HepG2 (cell line): ENCODE data around the gene PARD3. TPM values are rescaled to one million over a fixed set of nuclear protein-coding genes. Genes with fewer than 3 reads are reported as not detected.

ENCODE experiments used
- ATAC-seq: fragments of 200-7000 bp; cut with Tn5 transposase; 3 replicates; pipeline ENCODE4 v1.9.1; 2020; ENCODE audit warnings: mild to moderate bottlenecking, moderate library complexity
- BruUV-seq: library from RNA; stranded (reverse); fragments of 400-500 nt; replicated peaks from 2 replicates; lab custom pipeline; 2021; lab: Mats Ljungman, UMichigan
- CTCF ChIA-PET: fragments of 300-600 bp; formaldehyde crosslinking; extraction: SDS; loops from one replicate; lab custom pipeline; 2021; ENCODE audit warnings: low total read pairs, inconsistent platforms, low intra/inter-chr PET ratio; lab: Yijun Ruan, JAX
- POLR2A ChIA-PET: fragments of 350-600 bp; sonication (Branson Sonifier 250); formaldehyde crosslinking; loops from one replicate; lab custom pipeline; 2020; ENCODE audit warnings: antibody characterized with exemption, inconsistent platforms; lab: Yijun Ruan, JAX
- DNase-seq: peaks from one replicate; pipeline ENCODE4 v3.0.0-alpha.2; 2015; ENCODE audit warnings: low spot score
- FAIRE-seq: peaks from 3 replicates; lab custom pipeline; 2011; peaks lifted over from hg19 to GRCh38; lab: Jason Lieb, UNC
- H2AFZ ChIP-seq: one replicate; pipeline ENCODE4 v1.6.1; 2011; ENCODE audit warnings: low read length, inconsistent platforms
- H3K27ac ChIP-seq: fragments of 300-600 bp; 3 replicates; pipeline ENCODE4 v1.8.0; 2011; ENCODE audit warnings: mixed run types, mild to moderate bottlenecking, mixed read lengths, low read length, inconsistent platforms; ENCODE audit not compliant: insufficient read depth; ENCODE audit errors: extremely low read length
- H3K27me3 ChIP-seq, 2 experiments: fragments of 200-600 bp in 1 of 2; 2 replicates in 1 of 2; 3 replicates in 1 of 2; pipeline versions ENCODE4 v1.6.0 to v1.8.0; 2011; ENCODE audit warnings: low read length in 2 of 2, mild to moderate bottlenecking in 2 of 2, moderate library complexity in 2 of 2, inconsistent platforms in 1 of 2; ENCODE audit not compliant: insufficient read depth in 2 of 2, control insufficient read depth in 1 of 2
- H3K36me3 ChIP-seq, 2 experiments: fragments of 200-600 bp in 1 of 2; replicated peaks in 1 of 2; 2 replicates in 1 of 2; 3 replicates in 1 of 2; pipeline versions ENCODE4 v1.5.1 to v1.8.0; 2011; ENCODE audit warnings: low read length in 2 of 2, inconsistent platforms in 1 of 2; ENCODE audit not compliant: insufficient read depth in 2 of 2, control insufficient read depth in 1 of 2
- H3K4me1 ChIP-seq: 2 replicates; pipeline ENCODE4 v1.5.1; 2012; ENCODE audit warnings: low read length, inconsistent platforms; ENCODE audit not compliant: insufficient read depth
- H3K4me2 ChIP-seq: 2 replicates; pipeline ENCODE4 v1.6.0; 2011; ENCODE audit warnings: low read depth, low read length, inconsistent platforms
- H3K4me3 ChIP-seq, 3 experiments: fragments of 200-600 bp in 1 of 3; sonication (generic), shearing (Covaris generic) in 1 of 3; replicated peaks in 1 of 3; 2 replicates each; pipeline ENCODE4 v1.5.1; 2011 to 2016; ENCODE audit warnings: low read length in 3 of 3, inconsistent platforms in 2 of 3, low read depth in 2 of 3, mild to moderate bottlenecking in 2 of 3, control low read depth in 1 of 3, mixed read lengths in 1 of 3; ENCODE audit not compliant: insufficient read depth in 1 of 3
- H3K79me2 ChIP-seq: one replicate; pipeline ENCODE4 v1.6.1; 2011; ENCODE audit warnings: low read length, inconsistent platforms; ENCODE audit not compliant: insufficient read depth
- H3K9ac ChIP-seq: 2 replicates; pipeline ENCODE4 v1.6.0; 2011; ENCODE audit warnings: mild to moderate bottlenecking, low read depth, low read length, inconsistent platforms; ENCODE audit not compliant: insufficient read depth
- H3K9me3 ChIP-seq: 2 replicates; pipeline ENCODE4 v1.5.1; 2012; ENCODE audit warnings: mild to moderate bottlenecking, low read length
- H4K20me1 ChIP-seq: 2 replicates; pipeline ENCODE4 v1.6.0; 2011; ENCODE audit warnings: inconsistent platforms, mild to moderate bottlenecking, low read length, moderate library complexity; ENCODE audit not compliant: insufficient read depth
- BCLAF1 ChIP-seq: fragments of 450-650 bp; IDR thresholded peaks from 2 replicates; pipeline ENCODE4 v1.6.1; 2017; ENCODE audit warnings: mild to moderate bottlenecking
- FOSL2 ChIP-seq: sonication (generic); formaldehyde crosslinking; IDR thresholded peaks from 2 replicates; pipeline ENCODE4 v1.4.0; 2020; ENCODE audit warnings: missing genetic modification reagents
- HNRNPH1 ChIP-seq: fragments of 200-400 bp; formaldehyde crosslinking; optimal IDR thresholded peaks from 2 replicates; pipeline ENCODE3; 2017; ENCODE audit warnings: mild to moderate bottlenecking, low read depth, low read length
- ZGPAT ChIP-seq: IDR thresholded peaks from 2 replicates; pipeline ENCODE4 v1.6.1; 2016; ENCODE audit warnings: mild to moderate bottlenecking
- ZNF142 ChIP-seq: sonication (generic); formaldehyde crosslinking; IDR thresholded peaks from 2 replicates; pipeline ENCODE4 v1.4.0; 2020; ENCODE audit warnings: missing genetic modification reagents
- ZSCAN5A ChIP-seq: sonication (generic); formaldehyde crosslinking; IDR thresholded peaks from 2 replicates; pipeline ENCODE4 v1.8.0; 2022; ENCODE audit warnings: mild to moderate bottlenecking, missing genetic modification reagents, borderline replicate concordance
- WGBS: methylation state at CpG from one replicate; pipeline ENCODE4 v1.1.6; 2017; ENCODE audit warnings: low lambda C conversion rate; 5-methylcytosine and 5-hydroxymethylcytosine counted together
- in situ Hi-C: cut with HindIII; loops from 2 replicates; pipeline ENCODE4 v1.10.0; 2017; ENCODE audit warnings: low pct_unique_long_range_greater_than_20kb; ENCODE audit not compliant: extremely low pct_ligation_motif_present
- intact Hi-C: fragments of 100-400 bp; cut with micrococcal nuclease; formaldehyde crosslinking; loops from one replicate; pipeline ENCODE4 v1.10.0; 2022; ENCODE audit not compliant: unreplicated experiment
- polyA plus RNA-seq, 8 experiments: library from polyadenylated mRNA; depleted of rRNA in 3 of 8; stranded (reverse) in 7 of 8; unstranded in 1 of 8; fragments of >200 nt; fragmentation: Illumina TruSeq in 4 of 8; extraction: Trizol in 4 of 8; gene quantifications; 2 replicates each; pipeline versions ENCODE4 v1.2.1 to v1.2.3, GENCODE V29; 2011 to 2016; ENCODE audit warnings: low read depth in 4 of 8, missing spikeins in 1 of 8, mixed read lengths in 1 of 8; ENCODE audit not compliant: insufficient read depth in 1 of 8
- total RNA-seq, 5 experiments: library from RNA; depleted of rRNA; stranded (reverse); fragments of >200 nt; fragmentation: Illumina TruSeq; extraction: Trizol; gene quantifications; 2 replicates each; pipeline ENCODE4 v1.2.3, GENCODE V29; 2016; ENCODE audit warnings: low read depth in 1 of 5

Gene PARD3
- total and polyA plus RNA-seq, 2 of the 13 experiments (the other 11 are each of a cell fraction or from before 2014, with no cell fraction given), result 40.9 to 60.0 TPM

- TF ChIP-seq ZNF142 (CRISPR knock-in tag) (no peak), FOSL2 (CRISPR knock-in tag) (peak; percentile 84)
- TF ChIP-seq, all 625 proteins: peak for 3
Observed at GRCh38 chr10:34710391-34710751, 104.7 kb downstream of the PARD3 start (continued).

- H3K9me3 ChIP-seq, result no peaks in the 10 kb centered on the region
- H3K27me3 ChIP-seq, result no peaks in the 10 kb centered on the region
- 86% methylated on average over 8 of the region's 8 CpGs for WGBS
- peaks cover 81% of the 10 kb centered on the region for H3K79me2 ChIP-seq
- ATAC-seq (no peak), FAIRE-seq (no peak), DNase-seq (no peak)
- H3K27ac ChIP-seq, result no peak overlapping the region
- no peaks in the 10 kb centered on the region for H3K36me3 ChIP-seq
- no peak overlapping the region for H3K9ac ChIP-seq
- H2AFZ ChIP-seq, result no peak overlapping the region
- ChIA-PET POLR2A (interaction anchor here (1.4 kb wide), 1 partner anchor 27 kb away, joined by 4 read pairs; no protein-coding TSS in a partner anchor), CTCF (no interaction called here)
- no peak overlapping the region for H3K4me2 ChIP-seq
- intact Hi-C loops (no loop called here), in situ Hi-C loops (no loop called here)
- peaks cover 19% of the 10 kb centered on the region for H4K20me1 ChIP-seq
- peaks cover 85% of the 10 kb centered on the region for H3K4me1 ChIP-seq
- BruUV-seq, result no TSS peak
- H3K4me3 ChIP-seq, result no peak overlapping the region
- TF ChIP-seq ZGPAT (no peak), BCLAF1 (no peak), HNRNPH1 (no peak), ZSCAN5A (CRISPR knock-in tag) (no peak)
Observed at GRCh38 chr10:34709637-34710390, 105.3 kb downstream of the PARD3 start.
